NB4 (cell line): Measurements from ENCODE around the gene MLC1.

Source experiments
- POLR2A ChIP-seq: IDR thresholded peaks from 2 replicates; pipeline ENCODE4 v1.6.1; 2011; ENCODE audit warnings: mild to moderate bottlenecking; ENCODE audit not compliant: insufficient read length; ENCODE audit errors: extremely low read depth
- TF ChIP-seq, protein P1 (sequence below): IDR thresholded peaks from one replicate; pipeline ENCODE4 v1.5.1; 2012; ENCODE audit warnings: low read depth, low read length

DNA sequence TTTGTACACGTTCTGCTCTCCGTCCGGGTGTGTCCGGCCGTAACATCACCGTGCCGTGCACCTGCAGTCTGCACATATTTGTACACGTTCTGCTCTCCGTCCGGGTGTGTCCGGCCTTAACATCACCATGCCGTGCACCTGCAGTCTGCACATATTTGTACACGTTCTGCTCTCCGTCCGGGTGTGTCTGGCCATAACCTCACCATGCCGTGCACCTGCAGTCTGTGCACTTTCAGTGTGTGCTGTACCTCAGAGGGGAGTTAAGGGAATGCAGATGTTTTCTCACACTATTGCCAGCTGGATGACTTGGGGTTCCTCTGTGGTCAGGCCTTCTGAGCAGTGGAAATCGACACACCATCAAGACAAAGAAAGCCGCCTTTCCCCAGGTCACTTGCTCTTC lies 31.4 kb downstream of the MLC1 start:
- TF ChIP-seq, protein P1, sequence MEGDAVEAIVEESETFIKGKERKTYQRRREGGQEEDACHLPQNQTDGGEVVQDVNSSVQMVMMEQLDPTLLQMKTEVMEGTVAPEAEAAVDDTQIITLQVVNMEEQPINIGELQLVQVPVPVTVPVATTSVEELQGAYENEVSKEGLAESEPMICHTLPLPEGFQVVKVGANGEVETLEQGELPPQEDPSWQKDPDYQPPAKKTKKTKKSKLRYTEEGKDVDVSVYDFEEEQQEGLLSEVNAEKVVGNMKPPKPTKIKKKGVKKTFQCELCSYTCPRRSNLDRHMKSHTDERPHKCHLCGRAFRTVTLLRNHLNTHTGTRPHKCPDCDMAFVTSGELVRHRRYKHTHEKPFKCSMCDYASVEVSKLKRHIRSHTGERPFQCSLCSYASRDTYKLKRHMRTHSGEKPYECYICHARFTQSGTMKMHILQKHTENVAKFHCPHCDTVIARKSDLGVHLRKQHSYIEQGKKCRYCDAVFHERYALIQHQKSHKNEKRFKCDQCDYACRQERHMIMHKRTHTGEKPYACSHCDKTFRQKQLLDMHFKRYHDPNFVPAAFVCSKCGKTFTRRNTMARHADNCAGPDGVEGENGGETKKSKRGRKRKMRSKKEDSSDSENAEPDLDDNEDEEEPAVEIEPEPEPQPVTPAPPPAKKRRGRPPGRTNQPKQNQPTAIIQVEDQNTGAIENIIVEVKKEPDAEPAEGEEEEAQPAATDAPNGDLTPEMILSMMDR: no peak
- TF ChIP-seq POLR2A: no peak
